GF-D8 (cell line): ENCODE measurements around the gene BCAS3.
"Not testable (repeated sequence)": the region's sequence is repeated elsewhere in the genome, so short reads cannot be mapped to it uniquely, and the experiment has no call there.

Experiments
- DNase-seq: peaks from one replicate; lab custom pipeline; 2025; lab: John Stamatoyannopoulos, UW

Gene BCAS3

GRCh38 chr17:61340431-61341209 lies 663.0 kb downstream of the BCAS3 start:
- DNase-seq: no peak

GRCh38 chr17:61343576-61343975 lies 665.9 kb downstream of the BCAS3 start:
- no peak for DNase-seq

GRCh38 chr17:61345061-61345460 lies 667.4 kb downstream of the BCAS3 start:
- no peak for DNase-seq

DNA sequence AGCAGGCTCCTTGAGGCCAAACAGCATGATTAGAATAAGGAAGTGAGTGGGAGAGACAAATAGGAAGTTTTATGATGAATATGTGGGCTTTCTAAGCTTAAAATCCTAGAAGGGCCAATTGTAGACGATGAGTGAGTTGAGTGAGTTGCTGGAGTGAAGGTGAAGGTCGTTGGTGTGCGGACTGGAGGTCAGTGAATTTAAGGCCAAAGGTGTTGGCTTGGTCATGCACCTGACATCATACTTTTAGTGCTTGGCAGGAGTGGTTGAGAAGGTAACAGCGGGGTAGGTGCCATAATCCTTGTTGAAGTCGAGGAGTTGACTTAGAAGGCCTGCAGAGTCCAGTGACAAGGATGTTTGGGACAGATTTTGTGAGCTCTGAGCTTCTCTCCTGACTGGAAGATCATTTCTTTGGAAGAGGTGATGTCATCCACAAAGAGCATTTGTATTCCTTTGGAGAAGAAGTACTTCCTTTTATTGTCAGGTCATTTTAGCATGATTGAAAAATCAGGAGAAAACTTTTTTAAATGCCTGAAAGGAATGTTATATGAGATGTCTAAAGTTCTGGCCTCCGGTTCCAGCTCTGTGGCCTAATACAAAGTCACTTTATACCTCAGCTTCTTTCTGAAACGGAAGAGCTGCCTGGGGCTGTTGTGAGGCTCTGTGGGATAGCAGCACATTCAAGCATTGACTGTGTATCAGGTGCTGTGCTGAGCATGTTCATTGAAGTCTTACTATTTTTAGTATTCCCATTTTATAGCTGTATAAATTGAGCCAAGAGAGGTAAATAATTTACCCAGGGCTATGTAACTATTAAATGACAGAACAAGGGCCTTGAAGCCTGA lies 668.4 kb downstream of the BCAS3 start:
- DNase-seq: no peak

- no peak for DNase-seq
Observed at GRCh38 chr17:61349350-61349749, 671.7 kb downstream of the BCAS3 start.

DNA sequence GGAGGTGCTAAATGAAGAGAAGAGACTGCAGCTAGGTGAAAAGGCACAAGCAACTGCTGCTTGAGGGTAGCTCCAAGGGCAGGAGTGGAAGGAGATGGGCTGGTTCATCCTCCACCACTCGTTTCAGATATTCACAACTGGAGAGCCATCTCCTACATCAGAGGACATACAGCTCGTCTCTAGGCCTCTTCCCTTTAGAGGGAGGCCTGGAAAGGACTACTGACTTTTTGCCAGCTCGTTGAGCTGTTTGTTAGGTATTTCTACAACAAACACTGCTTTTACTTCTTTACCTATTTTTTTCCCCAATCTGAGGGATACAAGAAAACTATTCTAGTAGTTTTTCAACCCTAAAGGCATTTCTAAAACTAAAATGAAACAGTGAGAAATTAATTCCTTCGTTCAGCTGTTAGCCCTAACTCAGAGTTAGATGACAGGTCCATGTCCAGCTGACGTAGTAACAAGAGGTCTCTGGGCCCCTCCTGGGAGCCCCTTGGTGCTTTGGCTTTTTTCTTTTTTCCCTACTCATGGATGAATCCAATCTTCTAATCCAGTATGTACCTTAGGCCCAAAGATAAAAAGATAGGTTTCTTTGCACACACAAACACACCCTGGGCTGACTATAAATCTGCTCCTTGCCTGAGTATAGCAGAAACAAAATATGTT lies 674.2 kb downstream of the BCAS3 start:
- no peak for DNase-seq

DNA sequence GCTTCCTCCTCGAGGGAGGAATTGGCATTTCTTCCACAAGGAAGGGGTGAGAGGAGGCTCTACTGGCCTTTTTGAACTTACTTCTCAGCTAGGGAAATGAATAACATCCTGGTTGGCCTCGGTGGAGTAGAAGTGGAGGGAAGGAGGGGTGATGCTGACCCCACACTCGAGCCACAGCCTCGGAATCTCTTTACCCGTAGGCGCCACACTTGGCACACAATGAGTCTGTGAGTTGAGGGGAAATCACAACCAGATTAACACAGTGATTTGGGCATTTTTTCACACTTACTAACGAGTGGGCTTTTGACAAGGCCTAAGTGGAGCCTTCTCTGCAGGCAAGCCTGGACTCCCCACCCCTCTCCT lies 674.7 kb downstream of the BCAS3 start:
- DNase-seq: no peak

DNA sequence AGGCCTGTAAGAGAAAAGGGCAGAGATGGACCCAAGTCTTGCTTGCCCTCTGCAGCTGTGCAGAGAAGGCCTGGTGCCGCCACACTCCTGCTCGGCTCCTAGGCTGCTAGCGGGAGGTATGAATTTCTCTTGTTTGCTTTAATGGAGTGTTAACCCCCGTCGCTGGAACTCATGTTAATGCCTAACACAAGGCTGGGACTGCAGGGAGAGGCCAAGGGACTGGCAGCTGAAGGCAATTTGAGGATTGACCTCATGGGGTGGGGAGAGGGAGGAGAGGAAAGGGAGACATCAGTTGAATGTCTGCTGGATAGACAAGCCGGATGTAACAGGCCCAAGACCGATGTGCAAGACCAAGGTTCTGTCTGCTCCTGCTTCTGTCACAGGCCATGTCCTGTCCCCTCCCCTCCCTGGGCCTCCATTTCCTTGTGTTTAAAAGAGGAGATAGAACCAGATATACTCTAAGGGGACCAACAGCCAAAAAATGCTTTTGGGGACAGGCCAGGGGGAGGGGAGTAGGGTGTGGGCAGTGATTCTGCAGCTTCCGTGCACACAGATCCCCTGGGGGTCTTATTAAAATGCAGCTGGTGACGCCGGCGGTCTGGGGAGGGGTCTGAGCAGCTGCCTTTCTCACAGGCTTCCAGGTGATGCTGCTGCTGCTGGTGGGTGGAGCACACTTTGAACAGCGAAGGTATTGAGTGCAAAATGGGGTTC lies 675.3 kb downstream of the BCAS3 start:
- DNase-seq: no peak

GRCh38 chr17:61353615-61354014 lies 676.0 kb downstream of the BCAS3 start:
- DNase-seq: no peak

DNA sequence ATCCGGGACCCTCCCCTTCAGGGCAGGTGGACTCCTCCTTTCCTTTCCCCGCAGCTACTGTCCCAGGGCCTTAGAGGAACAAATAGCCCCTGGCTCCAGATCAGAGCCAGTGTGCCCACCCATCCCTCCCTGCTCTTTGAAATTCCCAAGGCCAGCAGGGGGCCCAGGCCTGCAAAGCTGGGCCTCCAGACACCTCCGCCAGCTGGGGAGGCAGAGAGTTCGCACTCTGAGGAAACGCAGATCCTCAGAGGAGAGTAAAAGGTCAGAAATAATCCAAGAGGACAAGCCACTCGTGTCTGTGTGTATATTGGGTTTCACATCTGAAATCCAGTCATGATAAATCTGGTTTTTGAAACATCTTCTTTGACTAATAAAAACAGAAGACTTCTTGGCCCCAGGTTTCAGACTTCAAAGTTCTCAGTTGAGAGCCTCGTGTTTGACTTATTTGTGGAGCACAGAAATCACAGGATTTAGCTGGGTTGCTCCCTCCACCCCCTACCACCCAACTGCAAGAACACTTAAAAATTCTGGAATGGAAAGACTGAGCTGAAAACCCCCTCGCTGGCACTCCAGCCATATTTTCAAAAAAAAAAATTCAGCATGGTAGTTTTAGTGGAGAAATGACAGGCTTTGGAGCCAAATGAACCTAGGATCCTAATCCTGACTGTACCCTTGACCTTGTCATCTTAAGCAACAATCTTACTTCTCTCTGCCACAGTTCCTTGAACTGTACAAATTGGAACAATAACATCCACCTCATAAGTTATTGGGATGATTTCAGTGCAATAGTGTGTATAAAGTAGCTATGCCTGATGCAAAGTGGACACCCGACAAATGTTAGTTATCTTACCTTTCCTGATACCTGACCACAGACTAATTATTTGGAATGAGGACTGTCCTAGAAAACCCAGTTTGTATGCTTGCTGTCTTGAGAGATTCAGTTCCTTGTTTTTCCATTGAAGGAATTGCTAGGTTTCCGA lies 677.5 kb downstream of the BCAS3 start:
- DNase-seq: no peak

- not testable (repeated sequence) for DNase-seq
Observed at GRCh38 chr17:61357061-61357460, 679.4 kb downstream of the BCAS3 start.

- DNase-seq: not testable (repeated sequence)
Observed at GRCh38 chr17:61359513-61359912, 681.9 kb downstream of the BCAS3 start.

- no peak for DNase-seq
Observed at GRCh38 chr17:61360318-61360943, 682.8 kb downstream of the BCAS3 start.

DNA sequence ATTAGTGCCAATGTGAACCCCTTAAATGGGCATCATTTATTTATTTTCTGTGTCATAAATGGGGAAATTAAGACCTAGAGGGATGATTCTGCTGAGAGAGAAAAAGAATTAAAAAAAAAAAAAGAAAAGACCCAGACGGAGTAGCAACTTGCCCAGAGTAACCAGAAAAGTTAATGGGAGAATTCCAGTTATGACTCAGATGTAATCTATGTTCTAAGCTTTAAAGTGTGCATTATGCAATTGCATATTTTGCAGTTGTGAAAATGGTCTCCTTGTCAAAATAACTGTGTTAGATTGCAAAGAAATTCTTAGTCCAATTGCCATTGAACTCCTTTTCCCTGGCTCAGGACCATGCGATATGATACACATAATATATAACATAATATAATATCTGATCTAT lies 683.4 kb downstream of the BCAS3 start:
- DNase-seq: no peak

GRCh38 chr17:61362396-61362795 lies 684.7 kb downstream of the BCAS3 start:
- no peak for DNase-seq

GRCh38 chr17:61362852-61363600 lies 685.4 kb downstream of the BCAS3 start:
- no peak for DNase-seq

- DNase-seq: no peak
Observed at GRCh38 chr17:61363601-61364462, 686.2 kb downstream of the BCAS3 start.

DNA sequence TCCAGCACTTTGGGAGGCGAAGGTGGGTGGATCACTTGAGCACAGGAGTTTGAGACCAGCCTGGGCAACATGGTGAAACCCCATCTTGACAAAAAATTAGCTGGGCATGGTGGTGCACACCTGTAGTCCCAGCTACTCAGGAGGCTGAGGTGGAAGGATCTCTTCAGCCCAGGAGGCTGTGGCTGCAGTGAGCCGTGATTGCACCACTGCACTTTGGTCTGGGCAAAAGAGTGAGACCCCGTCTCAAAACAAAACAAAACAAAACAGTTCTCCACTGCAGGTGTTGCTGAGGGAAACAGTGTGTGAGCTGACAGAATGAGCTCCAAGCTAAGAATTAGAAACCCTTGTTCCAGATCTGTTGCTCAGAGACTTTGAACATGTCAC lies 686.8 kb downstream of the BCAS3 start:
- no peak for DNase-seq
